B cell (primary cell): ENCODE results near the gene CRABP1.

Experiments used
- CTCF ChIP-seq: fragments of 200-600 bp; IDR thresholded peaks from one replicate; pipeline ENCODE4 v1.8.0; 2022; ENCODE audit warnings: antibody characterized with exemption, mild to moderate bottlenecking
- EZH2 ChIP-seq: IDR thresholded peaks from 2 replicates; pipeline ENCODE4 v1.6.1; 2012; ENCODE audit warnings: borderline replicate concordance, low read depth, mild to moderate bottlenecking, moderate library complexity, low read length; ENCODE audit not compliant: insufficient read depth, poor library complexity, severe bottlenecking

GRCh38 chr15:78388865-78389264, 48.7 kb downstream of the CRABP1 start:
- no peak for TF ChIP-seq CTCF
- TF ChIP-seq EZH2 = no peak
